ENCODE results near the gene MED12.

GRCh38 chrX:71096760-71097032 is 21.7 kb upstream of the MED12 start:
- TF ChIP-seq SP2 (IDR thresholded peaks at IDR 0.05; ENCODE audit: low read length) (no peak), POLR2A (IDR thresholded peaks at IDR 0.05; ENCODE audit: control extremely low read depth in 1 of 2, low read depth in 2 of 2, low read length in 2 of 2) (no peak), CTCF (IDR thresholded peaks at IDR 0.05; ENCODE audit: control extremely low read depth in 1 of 3, insufficient read depth in 1 of 3, low read depth in 1 of 3, low read length in 3 of 3) (no peak)

All from H1 (cell line).